Small intestine (tissue), 7 donors: ENCODE measurements around the gene NUDT6. TPM values are rescaled to one million over a fixed set of nuclear protein-coding genes. Genes with fewer than 3 reads are reported as not detected.

ENCODE experiments used
- DNase-seq, 2 donors: peaks; one replicate each; pipeline versions ENCODE4 v3.0.0 to v3.0.0-alpha.2; 2013
- FAIRE-seq: peaks from 2 replicates; lab custom pipeline; 2012; peaks lifted over from hg19 to GRCh38; lab: Jason Lieb, UNC
- H3K27ac ChIP-seq, 3 donors: one replicate each; pipeline ENCODE4 v1.5.1; 2013; ENCODE audit warnings: low read length in 2 of 3, mild to moderate bottlenecking in 2 of 3, control low read depth in 1 of 3, inconsistent platforms in 1 of 3, low read depth in 1 of 3, moderate library complexity in 1 of 3
- H3K27me3 ChIP-seq, 3 donors: one replicate each; pipeline ENCODE4 v1.6.1; 2013; ENCODE audit warnings: low read length in 3 of 3, inconsistent platforms in 1 of 3; ENCODE audit not compliant: control insufficient read depth in 3 of 3, insufficient read depth in 3 of 3
- H3K36me3 ChIP-seq, 3 donors: one replicate each; pipeline ENCODE4 v1.6.1; 2013; ENCODE audit warnings: low read length in 3 of 3, inconsistent platforms in 1 of 3, low read depth in 1 of 3, mild to moderate bottlenecking in 1 of 3, moderate library complexity in 1 of 3; ENCODE audit not compliant: control insufficient read depth in 3 of 3, insufficient read depth in 2 of 3
- H3K4me1 ChIP-seq, 3 donors: one replicate each; pipeline ENCODE4 v1.6.1; 2013; ENCODE audit warnings: low read length in 2 of 3, inconsistent platforms in 1 of 3, low read depth in 1 of 3, mild to moderate bottlenecking in 1 of 3, moderate library complexity in 1 of 3; ENCODE audit not compliant: control insufficient read depth in 3 of 3, insufficient read depth in 2 of 3
- H3K4me3 ChIP-seq, 3 donors: one replicate each; pipeline ENCODE4 v1.5.1; 2013; ENCODE audit warnings: low read length in 3 of 3, control low read depth in 1 of 3, inconsistent platforms in 1 of 3, low read depth in 1 of 3, mild to moderate bottlenecking in 1 of 3, moderate library complexity in 1 of 3
- H3K9me3 ChIP-seq, 2 donors: one replicate each; pipeline ENCODE4 v1.6.1; 2013; ENCODE audit warnings: low read depth in 1 of 2, low read length in 1 of 2; ENCODE audit not compliant: control insufficient read depth in 2 of 2, insufficient read depth in 1 of 2
- WGBS, 3 donors: extraction: QIAGEN DNeasy Blood & Tissue Kit; methylation state at CpG; one replicate each; pipeline ENCODE4 v1.1.7; 2013; 5-methylcytosine and 5-hydroxymethylcytosine counted together
- polyA plus RNA-seq, 4 donors: library from polyadenylated mRNA; stranded (reverse) in 3 of 4; unstranded in 1 of 4; fragments of 200-250 nt in 3 of 4; fragments of 120-200 nt in 1 of 4; gene quantifications; one replicate each; pipeline versions ENCODE4 v1.2.1 to v1.2.3, GENCODE V29; 2013
- donor health status: healthy with polysubstance abuse.
- donor health status: control.
- donor health status: control.
- donor health status: Bipolar disorder and iron deficiency.
- donor health status: healthy.

NUDT6 gene
- polyA plus RNA-seq, 4 donors = 2.7 to 9.8 (median 6.0) TPM

DNA sequence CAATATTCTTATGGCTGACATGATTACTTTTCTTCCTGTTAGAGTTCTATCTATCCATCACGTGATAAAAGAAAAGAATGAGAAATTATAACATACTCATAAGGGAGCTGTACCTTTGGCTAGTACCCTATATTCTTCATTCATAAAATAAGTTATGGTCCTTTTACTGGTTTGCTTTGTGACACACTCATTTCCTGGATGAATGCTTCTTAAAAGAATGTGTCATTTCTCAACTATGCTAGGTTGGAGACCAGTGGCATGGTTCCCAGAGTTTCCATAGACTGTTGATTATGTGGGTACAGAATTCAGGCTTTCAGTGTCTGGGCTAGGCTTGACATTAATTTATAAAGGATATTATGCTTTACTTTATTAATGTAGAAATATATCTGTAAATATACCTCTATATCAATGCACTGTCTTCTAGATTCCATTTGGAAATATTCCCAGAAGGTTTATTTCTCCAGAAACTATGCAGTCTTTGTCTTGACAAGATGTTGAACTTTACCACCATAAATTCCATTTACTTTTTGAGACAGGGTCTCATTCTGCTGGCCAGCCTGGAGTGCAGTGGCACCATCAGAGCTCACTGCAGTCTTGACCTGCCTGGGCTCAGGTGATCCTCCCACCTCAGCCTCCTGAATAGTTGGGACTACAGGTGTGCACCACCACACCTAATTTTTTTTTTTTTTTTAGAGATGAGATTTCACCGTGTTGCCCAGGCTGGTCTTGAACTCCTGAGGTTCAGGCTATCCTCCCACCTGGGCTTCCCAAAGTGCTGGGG is 23.8 kb downstream of the NUDT6 start:
- H3K9me3 ChIP-seq = no peaks in the 10 kb centered on the region
- H3K36me3 ChIP-seq = peaks cover 0 to 5% (median 0%) of the 10 kb centered on the region in 3 donors
- no peak for DNase-seq
- FAIRE-seq = no peak
- 93 to 98% (median 94%) methylated on average over 2 of the region's 2 CpGs for WGBS, 3 donors
- H3K27ac ChIP-seq = no peak overlapping the region
- H3K27me3 ChIP-seq = no peaks in the 10 kb centered on the region
- no peaks in the 10 kb centered on the region for H3K4me1 ChIP-seq
- no peak overlapping the region for H3K4me3 ChIP-seq

DNA sequence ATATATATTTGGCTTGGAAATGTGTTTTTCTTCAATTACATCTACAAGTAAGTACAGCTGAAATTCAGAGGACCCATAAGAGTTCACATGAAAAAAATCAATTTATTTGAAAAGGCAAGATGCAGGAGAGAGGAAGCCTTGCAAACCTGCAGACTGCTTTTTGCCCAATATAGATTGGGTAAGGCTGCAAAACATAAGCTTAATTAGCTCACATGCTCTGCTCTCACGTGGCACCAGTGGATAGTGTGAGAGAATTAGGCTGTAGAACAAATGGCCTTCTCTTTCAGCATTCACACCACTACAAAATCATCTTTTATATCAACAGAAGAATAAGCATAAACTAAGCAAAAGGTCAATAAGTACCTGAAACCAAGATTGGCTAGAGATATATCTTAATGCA is 26.1 kb downstream of the NUDT6 start:
- FAIRE-seq (no peak), DNase-seq (no peak)
- Histone ChIP-seq H3K4me3 (no peak overlapping the region), H3K27ac (no peak overlapping the region), H3K4me1 (no peaks in the 10 kb centered on the region), H3K36me3 (peaks cover 0 to 3% (median 0%) of the 10 kb centered on the region in 3 donors), H3K9me3 (no peaks in the 10 kb centered on the region), H3K27me3 (no peaks in the 10 kb centered on the region)
- WGBS, 3 donors = 71 to 84% (median 81%) methylated on average over 1 of the region's 1 CpG

DNA sequence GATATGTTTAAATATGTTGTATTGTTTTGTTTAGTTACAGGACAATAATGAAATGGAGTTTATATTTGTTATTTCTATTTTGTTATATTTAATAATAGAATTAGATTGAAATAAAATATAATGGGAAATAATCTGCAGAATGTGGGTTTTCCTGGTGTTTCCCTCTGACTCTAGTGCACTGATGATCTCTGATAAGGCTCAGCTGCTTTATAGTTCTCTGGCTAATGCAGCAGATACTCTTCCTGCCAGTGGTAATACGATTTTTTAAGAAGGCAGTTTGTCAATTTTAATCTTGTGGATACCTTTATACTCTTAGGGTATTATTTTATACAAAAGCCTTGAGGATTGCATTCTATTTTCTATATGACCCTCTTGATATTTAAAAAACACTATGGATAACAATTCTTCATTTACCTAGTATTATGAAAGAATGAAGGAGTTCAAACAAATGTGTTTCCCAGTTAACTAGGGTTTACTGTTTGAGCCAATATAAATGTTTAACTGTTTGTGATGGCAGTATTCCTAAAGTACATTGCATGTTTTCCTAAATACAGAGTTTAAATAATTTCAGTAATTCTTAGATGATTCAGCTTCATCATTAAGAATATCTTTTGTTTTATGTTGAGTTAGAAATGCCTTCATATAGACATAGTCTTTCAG is 26.9 kb downstream of the NUDT6 start:
- Histone ChIP-seq H3K36me3 (peaks cover 0 to 3% (median 0%) of the 10 kb centered on the region in 3 donors), H3K27ac (no peak overlapping the region), H3K4me1 (no peaks in the 10 kb centered on the region), H3K4me3 (no peak overlapping the region), H3K9me3 (no peaks in the 10 kb centered on the region), H3K27me3 (no peaks in the 10 kb centered on the region)
- FAIRE-seq (no peak), DNase-seq (no peak)
- 61 to 81% (median 63%) methylated on average over 1 of the region's 1 CpG for WGBS, 3 donors

DNA sequence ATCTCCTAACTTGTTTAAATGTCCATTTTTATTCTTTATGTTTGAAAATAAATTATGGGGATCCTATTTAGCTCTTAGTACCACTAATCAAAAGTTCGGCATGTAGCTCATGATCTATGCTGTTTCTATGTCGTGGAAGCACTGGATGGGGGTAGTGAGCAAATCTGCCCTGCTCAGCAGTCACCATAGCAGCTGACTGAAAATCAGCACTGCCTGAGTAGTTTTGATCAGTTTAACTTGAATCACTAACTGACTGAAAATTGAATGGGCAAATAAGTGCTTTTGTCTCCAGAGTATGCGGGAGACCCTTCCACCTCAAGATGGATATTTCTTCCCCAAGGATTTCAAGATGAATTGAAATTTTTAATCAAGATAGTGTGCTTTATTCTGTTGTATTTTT is 27.6 kb downstream of the NUDT6 start:
- WGBS, 3 donors = 92 to 97% (median 96%) methylated on average over 3 of the region's 3 CpGs
- H3K36me3 ChIP-seq = peaks cover 0 to 3% (median 0%) of the 10 kb centered on the region in 3 donors
- no peaks in the 10 kb centered on the region for H3K9me3 ChIP-seq
- H3K4me1 ChIP-seq = no peaks in the 10 kb centered on the region
- no peak overlapping the region for H3K27ac ChIP-seq
- H3K27me3 ChIP-seq = no peaks in the 10 kb centered on the region
- DNase-seq (no peak), FAIRE-seq (no peak)
- H3K4me3 ChIP-seq = no peak overlapping the region

DNA sequence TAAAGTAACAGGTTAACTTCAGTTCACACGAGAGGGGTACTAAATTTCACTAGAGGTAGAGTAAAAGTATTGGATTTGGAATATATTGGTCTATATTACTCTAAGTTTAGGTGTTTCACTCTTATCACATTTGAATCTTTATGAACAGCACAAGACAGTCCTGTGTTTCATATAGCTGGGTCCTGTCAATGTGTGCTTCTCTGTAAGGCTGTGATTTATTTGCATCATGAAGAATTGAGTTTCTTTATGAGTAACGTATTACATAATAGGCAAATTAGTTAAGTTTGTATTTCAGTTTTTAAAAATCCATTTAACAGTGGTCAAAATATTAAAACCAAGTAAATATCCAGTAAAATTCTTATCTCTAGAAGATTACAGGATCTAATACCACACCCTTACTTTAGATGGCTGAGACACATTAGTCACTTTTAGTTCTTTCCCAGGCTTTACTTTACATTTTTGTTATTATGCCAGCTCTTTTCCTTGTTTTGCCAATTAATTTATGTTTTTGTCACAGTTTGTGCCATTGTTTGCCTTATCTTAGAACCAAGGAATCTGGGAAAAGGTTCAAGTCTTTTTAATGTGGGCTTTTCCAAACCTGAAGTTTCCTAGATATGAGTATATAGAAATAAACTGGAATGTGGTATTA is 32.1 kb downstream of the NUDT6 start:
- Histone ChIP-seq H3K27ac (no peak overlapping the region), H3K9me3 (no peaks in the 10 kb centered on the region), H3K27me3 (no peaks in the 10 kb centered on the region), H3K4me1 (no peaks in the 10 kb centered on the region), H3K4me3 (no peak overlapping the region), H3K36me3 (peaks cover 0 to 3% (median 0%) of the 10 kb centered on the region in 3 donors)
- 80 to 84% (median 82%) methylated on average over 2 of the region's 2 CpGs for WGBS, 3 donors
- DNase-seq (no peak), FAIRE-seq (no peak)

DNA sequence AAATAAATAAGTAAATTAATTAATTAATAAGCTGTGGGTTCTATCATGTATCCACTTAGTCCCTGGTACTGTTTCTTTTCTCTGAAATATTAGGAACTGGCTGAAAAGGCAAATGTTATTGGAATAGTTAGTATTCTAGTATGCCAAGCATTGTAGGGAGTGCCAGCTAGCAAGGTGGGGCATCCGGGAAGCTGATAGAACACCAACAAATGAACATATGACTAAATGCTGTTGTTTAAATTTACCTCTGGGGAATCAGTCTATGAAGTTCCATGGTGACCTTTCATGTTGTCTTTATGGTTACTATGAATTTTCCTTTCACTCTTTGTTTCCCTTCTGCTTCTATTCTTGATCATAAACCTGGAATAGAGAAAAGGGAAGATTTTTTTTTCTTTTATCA is 32.7 kb downstream of the NUDT6 start:
- Histone ChIP-seq H3K4me3 (no peak overlapping the region), H3K27ac (no peak overlapping the region), H3K27me3 (no peaks in the 10 kb centered on the region), H3K36me3 (peaks cover 0 to 3% (median 0%) of the 10 kb centered on the region in 3 donors), H3K4me1 (no peaks in the 10 kb centered on the region), H3K9me3 (no peaks in the 10 kb centered on the region)
- DNase-seq (no peak), FAIRE-seq (no peak)
- 61 to 81% (median 79%) methylated on average over 1 of the region's 1 CpG for WGBS, 3 donors

DNA sequence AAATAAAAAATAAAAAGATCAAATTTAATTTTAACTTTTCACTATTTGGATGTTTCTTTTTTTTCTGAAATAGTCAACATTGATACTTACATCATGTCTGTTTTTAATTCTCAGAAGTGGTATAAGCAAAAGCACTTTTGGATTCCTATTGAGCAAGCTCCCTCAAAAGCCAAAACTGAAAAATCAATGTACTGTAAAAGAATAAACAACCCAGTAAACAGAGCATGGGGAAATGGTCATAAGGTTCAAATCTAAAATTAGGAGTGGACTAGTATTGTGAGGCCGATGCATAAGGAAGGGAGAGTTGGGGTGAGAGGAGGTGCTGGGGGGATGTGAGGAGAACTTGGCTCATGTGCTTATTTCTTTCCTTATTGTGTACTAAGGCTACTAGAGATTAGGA is 37.9 kb downstream of the NUDT6 start:
- DNase-seq (no peak), FAIRE-seq (no peak)
- H3K9me3 ChIP-seq = peaks cover 0 to 13% of the 10 kb centered on the region in 2 donors
- 61 to 92% (median 63%) methylated on average over 1 of the region's 1 CpG for WGBS, 3 donors
- no peaks in the 10 kb centered on the region for H3K36me3 ChIP-seq
- H3K27ac ChIP-seq = no peak overlapping the region
- H3K27me3 ChIP-seq = no peaks in the 10 kb centered on the region
- H3K4me3 ChIP-seq = no peak overlapping the region
- no peaks in the 10 kb centered on the region for H3K4me1 ChIP-seq

DNA sequence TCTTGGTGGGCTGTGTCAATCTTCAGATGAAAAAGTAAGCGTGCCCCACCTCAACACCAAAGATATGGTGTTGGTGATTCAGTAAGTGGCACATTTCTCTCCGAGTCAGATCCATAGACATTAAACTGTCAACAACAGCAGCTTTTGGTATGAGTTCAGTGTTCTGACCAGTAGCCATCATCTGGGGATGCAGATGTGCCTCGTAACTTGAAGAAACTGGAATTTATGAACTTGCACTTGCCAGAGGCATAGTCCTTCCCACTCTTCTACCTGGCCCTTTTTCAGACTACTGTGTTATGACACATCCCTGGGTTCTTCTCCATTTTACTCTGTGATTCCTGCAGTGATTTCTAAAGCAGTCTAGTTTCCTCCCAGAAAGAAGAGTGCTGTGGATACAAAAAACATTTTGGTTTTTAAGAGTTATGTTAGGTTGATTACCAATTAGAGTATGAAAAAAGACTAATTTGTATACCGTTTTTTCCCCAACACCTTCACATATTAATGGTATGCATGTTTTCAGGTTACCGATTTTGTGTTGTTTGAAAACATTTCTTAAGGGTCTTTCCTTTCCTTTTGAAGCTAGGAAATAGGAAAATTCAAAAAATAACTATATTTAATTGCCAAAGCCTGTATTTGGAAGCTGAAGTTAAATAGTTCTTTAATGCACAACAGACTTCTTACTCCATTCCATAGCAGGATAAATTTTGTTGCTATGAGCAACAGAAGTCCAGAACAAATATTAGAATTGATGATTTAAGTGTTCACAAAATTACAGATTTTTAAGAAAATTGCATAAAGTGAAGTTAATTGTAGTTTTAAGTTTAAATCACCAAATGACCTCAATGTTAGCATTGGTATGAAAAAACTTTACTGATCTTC is 39.3 kb downstream of the NUDT6 start:
- 89 to 91% (median 89%) methylated on average over 5 of the region's 5 CpGs for WGBS, 3 donors
- DNase-seq (no peak), FAIRE-seq (no peak)
- Histone ChIP-seq H3K4me1 (no peaks in the 10 kb centered on the region), H3K36me3 (no peaks in the 10 kb centered on the region), H3K27me3 (no peaks in the 10 kb centered on the region), H3K4me3 (no peak overlapping the region), H3K27ac (no peak overlapping the region), H3K9me3 (peaks cover 0 to 13% of the 10 kb centered on the region in 2 donors)
